ENCODE results near the gene ALDH3B2. TPM values are rescaled to one million over a fixed set of nuclear protein-coding genes. Genes with fewer than 3 reads are reported as not detected.

The ALDH3B2 gene
- total RNA-seq, 2 experiments from 2014 or later, result 1.5 to 8.0 TPM

- ChIA-PET POLR2A (interaction anchor here (0.6 kb wide), 1 partner anchor 80 kb away, joined by 3 read pairs; no protein-coding TSS in a partner anchor), CTCF (ENCODE audit: unreplicated experiment) (no interaction called here)
- intact Hi-C loops (cut with micrococcal nuclease; ENCODE audit: unreplicated experiment), result no loop called here
- H2AFZ ChIP-seq (ENCODE audit: low read length), result no peak overlapping the region
- no peak overlapping the region for H3K27ac ChIP-seq (ENCODE audit: low read depth, low read length, poor library complexity, severe bottlenecking)
- H3K9me3 ChIP-seq (ENCODE audit: low read length), result no peaks in the 10 kb centered on the region
- H3K9me2 ChIP-seq (ENCODE audit: insufficient read depth, low read length), result no peaks in the 10 kb centered on the region
- TF ChIP-seq CTCF (conservative IDR thresholded peaks at IDR 0.05; ENCODE audit: low read length), result no peak
- TF ChIP-seq EZH2phosphoT487 (IDR thresholded peaks at IDR 0.05; ENCODE audit: borderline replicate concordance, low read depth, low read length), result no peak
- BruUV-seq (replicated peaks), result no TSS peak
- no peak for DNase-seq (ENCODE audit: low spot score)
- no peaks in the 10 kb centered on the region for H3K36me3 ChIP-seq (ENCODE audit: insufficient read depth, low read length)
- H3K4me2 ChIP-seq (ENCODE audit: low read length), result no peak overlapping the region
- H4K20me1 ChIP-seq (ENCODE audit: insufficient read depth, low read length), result no peaks in the 10 kb centered on the region
- H3K4me3 ChIP-seq (ENCODE audit: low read depth, low read length, poor library complexity, severe bottlenecking), result no peak overlapping the region
- H3K79me2 ChIP-seq (ENCODE audit: insufficient read depth, low read depth, low read length), result no peaks in the 10 kb centered on the region
- H3K4me1 ChIP-seq (ENCODE audit: insufficient read depth, low read length, poor library complexity, severe bottlenecking), result peaks cover 23% of the 10 kb centered on the region
These were observed 42.0 kb downstream of the ALDH3B2 start for GRCh38 chr11:67632175-67632981.

GRCh38 chr11:67631853-67632174 lies 42.6 kb downstream of the ALDH3B2 start:
- BruUV-seq (replicated peaks), result no TSS peak
- Histone ChIP-seq H3K9me3 (ENCODE audit: low read length) (no peaks in the 10 kb centered on the region), H3K4me3 (ENCODE audit: low read depth, low read length, poor library complexity, severe bottlenecking) (no peak overlapping the region), H3K4me2 (ENCODE audit: low read length) (no peak overlapping the region), H4K20me1 (ENCODE audit: insufficient read depth, low read length) (no peaks in the 10 kb centered on the region), H3K9me2 (ENCODE audit: insufficient read depth, low read length) (no peaks in the 10 kb centered on the region), H3K79me2 (ENCODE audit: insufficient read depth, low read depth, low read length) (no peaks in the 10 kb centered on the region), H3K36me3 (ENCODE audit: insufficient read depth, low read length) (no peaks in the 10 kb centered on the region), H3K4me1 (ENCODE audit: insufficient read depth, low read length, poor library complexity, severe bottlenecking) (peaks cover 23% of the 10 kb centered on the region), H3K27ac (ENCODE audit: low read depth, low read length, poor library complexity, severe bottlenecking) (no peak overlapping the region), H2AFZ (ENCODE audit: low read length) (no peak overlapping the region)
- intact Hi-C loops (cut with micrococcal nuclease; ENCODE audit: unreplicated experiment), result no loop called here
- POLR2A ChIA-PET, result no interaction called here
- TF ChIP-seq CTCF (conservative IDR thresholded peaks at IDR 0.05; ENCODE audit: low read length) (no peak), EZH2phosphoT487 (IDR thresholded peaks at IDR 0.05; ENCODE audit: borderline replicate concordance, low read depth, low read length) (no peak)
- CTCF ChIA-PET (ENCODE audit: unreplicated experiment), result no interaction called here
- DNase-seq (ENCODE audit: low spot score), result no peak

GRCh38 chr11:67631411-67631810 lies 43.0 kb downstream of the ALDH3B2 start:
- POLR2A ChIA-PET, result no interaction called here

More at GRCh38 chr11:67631411-67631810, 43.0 kb downstream of the ALDH3B2 start:
- Histone ChIP-seq H4K20me1 (ENCODE audit: insufficient read depth, low read length) (no peaks in the 10 kb centered on the region), H3K27ac (ENCODE audit: low read depth, low read length, poor library complexity, severe bottlenecking) (no peak overlapping the region), H3K4me3 (ENCODE audit: low read depth, low read length, poor library complexity, severe bottlenecking) (no peak overlapping the region), H3K9me2 (ENCODE audit: insufficient read depth, low read length) (no peaks in the 10 kb centered on the region), H3K36me3 (ENCODE audit: insufficient read depth, low read length) (no peaks in the 10 kb centered on the region), H3K79me2 (ENCODE audit: insufficient read depth, low read depth, low read length) (no peaks in the 10 kb centered on the region), H3K4me1 (ENCODE audit: insufficient read depth, low read length, poor library complexity, severe bottlenecking) (peaks cover 23% of the 10 kb centered on the region), H3K9me3 (ENCODE audit: low read length) (no peaks in the 10 kb centered on the region), H2AFZ (ENCODE audit: low read length) (no peak overlapping the region), H3K4me2 (ENCODE audit: low read length) (peak overlapping the region; percentile 97; the same call in 1 of the 2 replicates)
- TF ChIP-seq CTCF (conservative IDR thresholded peaks at IDR 0.05; ENCODE audit: low read length) (no peak), EZH2phosphoT487 (IDR thresholded peaks at IDR 0.05; ENCODE audit: borderline replicate concordance, low read depth, low read length) (no peak)
- intact Hi-C loops (cut with micrococcal nuclease; ENCODE audit: unreplicated experiment), result no loop called here
- no peak for DNase-seq (ENCODE audit: low spot score)
- CTCF ChIA-PET (ENCODE audit: unreplicated experiment), result interaction anchor here (1.5 kb wide), 1 partner anchor 13 kb away, joined by 3 read pairs; no protein-coding TSS in a partner anchor
- no TSS peak for BruUV-seq (replicated peaks)

All from OCI-LY7 (cell line).